Limb (tissue), 2 donors: ENCODE data around the gene UTP3.
"Not testable (repeated sequence)": the region's sequence is repeated elsewhere in the genome, so short reads cannot be mapped to it uniquely, and the experiment has no call there.

Experiments
- DNase-seq, 2 donors: peaks; one replicate each; pipeline ENCODE4 v3.0.0-alpha.2; 2016; ENCODE audit errors: extremely low spot score in 2 of 2

The UTP3 gene

GRCh38 chr4:70714079-70714887 is 26.0 kb downstream of the UTP3 start:
- DNase-seq, result no peak

- DNase-seq, result no peak
These were observed 26.8 kb downstream of the UTP3 start for GRCh38 chr4:70715097-70715496.

GRCh38 chr4:70718811-70719604 is 30.7 kb downstream of the UTP3 start:
- DNase-seq, result no peak

- peak; percentile 58 to 60 for DNase-seq
These were observed 33.4 kb downstream of the UTP3 start, which contains the start of gene RUFY3 for GRCh38 chr4:70721747-70722146. RUFY3 (plus strand) TSS chr4:70721964; CDS start chr4:70722574, 610 bp downstream.

GRCh38 chr4:70722199-70722791 is 34.0 kb downstream of the UTP3 start:
- DNase-seq, result peak in 1 of 2 donors; percentile 46

GRCh38 chr4:70724463-70724862 is 36.1 kb downstream of the UTP3 start:
- DNase-seq, result no peak

GRCh38 chr4:70725633-70726032 is 37.3 kb downstream of the UTP3 start:
- no peak for DNase-seq

- not testable (repeated sequence) for DNase-seq
These were observed 38.2 kb downstream of the UTP3 start for GRCh38 chr4:70726515-70726914.

- no peak for DNase-seq
These were observed 39.8 kb downstream of the UTP3 start for GRCh38 chr4:70728091-70728490.

GRCh38 chr4:70732878-70733277 is 44.5 kb downstream of the UTP3 start:
- not testable (repeated sequence) for DNase-seq

GRCh38 chr4:70734168-70734954 is 46.0 kb downstream of the UTP3 start:
- DNase-seq, result no peak

GRCh38 chr4:70734971-70735370 is 46.6 kb downstream of the UTP3 start:
- no peak for DNase-seq

GRCh38 chr4:70735915-70736314 is 47.6 kb downstream of the UTP3 start:
- DNase-seq, result not testable (repeated sequence)

- DNase-seq, result no peak
These were observed 48.7 kb downstream of the UTP3 start for GRCh38 chr4:70737006-70737405.

- no peak for DNase-seq
These were observed 49.1 kb downstream of the UTP3 start for GRCh38 chr4:70737409-70737808.

- no peak for DNase-seq
These were observed 51.4 kb downstream of the UTP3 start for GRCh38 chr4:70739496-70740337.
